NK-92 (cell line): ENCODE measurements around the gene KIN.
A peak's percentile ranks its signal among the peaks of the same experiment; 100 is the strongest.
"Not testable (repeated sequence)": the region's sequence is repeated elsewhere in the genome, so short reads cannot be mapped to it uniquely, and the experiment has no call there.

ENCODE experiments used
- DNase-seq: peaks from one replicate; lab custom pipeline; 2025; ENCODE audit not compliant: unreplicated experiment; lab: John Stamatoyannopoulos, UW

The KIN gene, protein sequence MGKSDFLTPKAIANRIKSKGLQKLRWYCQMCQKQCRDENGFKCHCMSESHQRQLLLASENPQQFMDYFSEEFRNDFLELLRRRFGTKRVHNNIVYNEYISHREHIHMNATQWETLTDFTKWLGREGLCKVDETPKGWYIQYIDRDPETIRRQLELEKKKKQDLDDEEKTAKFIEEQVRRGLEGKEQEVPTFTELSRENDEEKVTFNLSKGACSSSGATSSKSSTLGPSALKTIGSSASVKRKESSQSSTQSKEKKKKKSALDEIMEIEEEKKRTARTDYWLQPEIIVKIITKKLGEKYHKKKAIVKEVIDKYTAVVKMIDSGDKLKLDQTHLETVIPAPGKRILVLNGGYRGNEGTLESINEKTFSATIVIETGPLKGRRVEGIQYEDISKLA

DNA sequence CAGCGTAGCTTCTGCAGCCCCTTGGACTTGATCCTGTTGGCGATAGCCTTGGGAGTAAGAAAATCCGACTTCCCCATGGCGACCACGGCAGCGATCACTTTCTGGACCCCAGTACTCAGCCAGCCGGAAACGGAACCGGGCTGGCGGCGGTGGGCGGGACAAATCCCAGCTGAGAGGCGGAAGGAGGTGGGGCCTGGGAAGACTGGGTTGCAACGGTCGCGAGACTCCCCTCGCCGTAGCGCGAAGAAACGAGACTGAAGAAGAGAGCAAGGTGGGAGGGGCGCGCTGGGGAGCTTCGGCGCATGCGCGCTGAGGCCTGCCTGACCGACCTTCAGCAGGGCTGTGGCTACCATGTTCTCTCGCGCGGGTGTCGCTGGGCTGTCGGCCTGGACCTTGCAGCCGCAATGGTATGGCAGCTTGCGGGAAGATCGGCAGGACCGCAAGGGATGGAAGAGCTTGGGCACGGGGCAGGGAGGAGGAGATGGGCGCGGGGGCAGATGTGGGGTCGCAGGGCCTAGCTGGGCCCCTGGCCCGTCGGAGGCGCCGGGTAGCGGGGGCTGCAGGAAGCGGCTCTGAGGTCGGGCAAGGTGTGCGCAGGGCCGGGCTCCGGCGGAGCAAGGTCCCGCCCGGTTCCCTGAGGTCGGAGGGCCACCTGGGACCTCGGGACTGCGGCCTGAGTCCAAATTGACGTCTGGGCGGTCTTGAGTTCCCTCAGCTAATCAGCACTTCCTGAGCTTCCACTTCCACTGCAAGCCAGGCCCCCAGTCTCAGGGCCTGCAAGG lies at the start of gene KIN, which contains the start of gene ATP5F1C:
TSS of gene KIN (minus strand) at position 137 of the 782 bp plus-strand sequence. CDS start at position 77, 60 bp downstream.
TSS of gene ATP5F1C (plus strand) at position 321 of the 782 bp plus-strand sequence. CDS start at position 352, 31 bp downstream.
- peak; percentile 91 for DNase-seq

DNA sequence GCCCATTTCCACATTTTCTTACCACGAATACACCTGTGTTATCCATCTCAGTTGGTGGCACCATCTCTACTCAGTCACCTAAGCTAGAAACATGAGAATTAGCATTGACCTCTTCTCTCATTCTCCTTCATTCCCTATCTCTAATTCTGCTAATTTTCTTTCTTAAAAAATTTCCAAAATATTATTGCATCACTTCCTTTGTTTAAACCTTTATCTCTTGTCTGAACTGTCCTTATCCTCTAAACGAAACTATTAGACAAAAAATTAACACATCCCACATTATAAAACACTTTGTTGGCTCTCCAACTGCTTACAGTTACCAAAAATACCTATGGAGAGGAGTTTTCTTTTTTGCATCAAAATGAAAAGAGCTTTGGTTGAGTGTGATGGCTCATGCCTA lies 48.8 kb upstream of the KIN start:
- DNase-seq, result no peak

DNA sequence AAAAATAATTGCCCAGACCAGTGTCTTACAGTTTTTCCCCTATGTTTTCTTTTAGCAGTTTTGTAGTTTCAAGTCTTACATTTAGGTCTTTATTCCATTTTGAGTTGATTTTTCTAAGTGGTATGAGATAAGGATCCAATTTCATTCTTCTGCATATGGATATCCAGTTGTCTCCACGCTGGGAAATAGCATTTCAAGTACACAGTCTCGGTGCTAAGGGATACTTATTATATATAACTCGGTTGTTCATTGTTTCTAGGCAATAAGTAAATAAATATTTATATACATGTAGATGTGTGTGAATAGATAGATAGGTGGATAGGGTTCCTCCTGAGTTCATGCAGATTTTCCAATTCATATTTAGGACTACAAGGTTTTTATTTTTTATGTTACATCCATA lies 46.5 kb upstream of the KIN start:
- DNase-seq, result no peak

DNA sequence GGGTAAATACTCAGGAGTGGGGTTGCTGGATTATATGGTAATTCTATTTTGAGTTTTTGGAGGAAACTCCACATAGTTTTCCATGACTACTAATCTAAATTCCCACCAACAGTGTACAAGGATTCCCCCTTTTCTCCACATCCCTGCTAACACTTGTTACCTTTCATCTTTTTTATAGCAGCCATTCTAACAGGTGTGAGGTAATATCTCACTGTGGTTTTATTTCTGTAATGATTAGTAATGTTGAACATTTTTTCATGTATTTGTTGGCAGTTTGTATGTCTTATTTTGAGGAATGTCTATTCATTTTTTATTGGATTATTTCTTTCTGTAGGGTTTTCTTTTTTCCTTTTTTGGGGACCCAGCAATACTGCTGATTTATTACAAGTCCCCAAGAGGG lies 45.4 kb upstream of the KIN start:
- no peak for DNase-seq

DNA sequence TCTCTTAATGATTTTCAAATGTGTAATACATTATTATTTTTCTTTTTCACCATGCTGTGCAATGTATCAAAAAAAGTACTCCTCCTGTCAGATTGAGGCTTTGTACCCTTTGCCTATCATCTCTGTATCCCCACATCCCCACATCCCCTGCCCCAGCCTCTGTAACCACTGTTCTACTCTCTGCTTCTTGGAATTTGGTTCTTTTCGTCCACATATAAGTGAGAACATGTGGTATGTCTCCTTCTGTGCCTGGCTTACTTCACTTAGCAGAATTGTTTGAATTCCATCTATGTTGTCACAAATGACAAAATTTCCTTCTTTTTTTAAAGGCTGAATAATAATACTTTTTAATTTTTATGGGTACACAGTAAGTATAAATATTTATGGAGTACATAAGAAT lies 44.3 kb upstream of the KIN start:
- no peak for DNase-seq

DNA sequence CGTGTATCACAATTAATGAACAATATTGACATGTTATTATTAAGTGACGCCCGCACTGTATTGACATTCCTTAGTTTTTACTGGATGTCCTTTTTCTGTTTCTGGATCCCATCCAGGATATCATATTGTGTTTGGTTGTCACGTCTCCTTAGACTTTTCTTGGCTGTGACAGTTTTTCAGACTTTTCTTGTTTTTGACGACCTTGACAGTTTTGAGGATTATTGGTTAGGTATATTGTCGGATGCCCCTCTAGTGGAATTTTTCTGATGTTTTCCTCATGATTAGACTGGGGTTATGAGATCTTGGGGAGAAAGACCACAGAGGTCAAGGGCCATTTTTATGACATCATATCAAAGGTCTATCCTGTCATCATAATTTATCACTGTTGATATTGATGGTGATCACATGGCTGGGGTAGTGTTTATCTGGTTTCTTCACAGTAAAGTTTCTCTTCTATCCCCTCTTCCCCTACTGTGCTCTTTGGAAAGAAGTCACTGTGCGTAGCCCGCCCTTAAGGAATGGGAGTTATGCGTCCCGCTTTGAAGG lies 41.6 kb upstream of the KIN start:
- no peak for DNase-seq

DNA sequence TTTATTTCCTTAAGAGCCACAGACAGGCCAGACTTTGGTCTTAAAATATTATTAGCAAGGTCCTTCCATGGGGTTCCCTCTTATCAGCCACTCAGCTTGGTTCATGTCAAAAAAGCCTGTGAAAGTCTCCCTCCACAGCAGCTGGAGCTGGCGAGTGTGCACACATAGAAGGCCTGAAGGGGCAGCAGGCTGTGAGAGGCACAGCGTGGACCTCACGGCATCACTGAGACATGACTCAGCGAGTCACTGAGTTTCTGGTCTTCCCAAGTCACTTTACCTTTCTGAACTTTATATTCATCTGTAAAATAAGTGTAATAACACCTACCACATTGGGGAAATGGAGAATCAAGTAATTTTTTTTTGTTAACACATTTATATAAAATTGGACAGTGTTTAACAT lies 39.2 kb upstream of the KIN start:
- DNase-seq, result no peak

DNA sequence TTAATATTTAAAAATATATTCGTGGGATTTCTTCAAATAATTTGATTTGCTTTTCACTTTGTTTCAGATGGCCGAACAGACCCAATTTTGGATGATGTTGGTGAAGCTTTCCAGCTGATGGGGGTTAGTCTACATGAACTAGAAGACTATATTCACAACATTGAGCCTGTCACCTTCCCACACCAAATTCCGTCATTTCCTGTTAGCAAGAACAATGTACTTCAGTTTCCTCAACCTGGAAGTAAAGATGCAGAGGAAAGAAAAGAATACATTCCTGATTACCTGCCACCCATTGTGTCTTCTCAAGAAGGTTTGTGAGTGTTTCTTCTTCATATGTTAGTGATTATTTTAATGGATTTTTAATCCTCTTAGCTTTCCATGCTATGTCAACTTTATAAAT lies 36.5 kb upstream of the KIN start:
- no peak for DNase-seq

DNA sequence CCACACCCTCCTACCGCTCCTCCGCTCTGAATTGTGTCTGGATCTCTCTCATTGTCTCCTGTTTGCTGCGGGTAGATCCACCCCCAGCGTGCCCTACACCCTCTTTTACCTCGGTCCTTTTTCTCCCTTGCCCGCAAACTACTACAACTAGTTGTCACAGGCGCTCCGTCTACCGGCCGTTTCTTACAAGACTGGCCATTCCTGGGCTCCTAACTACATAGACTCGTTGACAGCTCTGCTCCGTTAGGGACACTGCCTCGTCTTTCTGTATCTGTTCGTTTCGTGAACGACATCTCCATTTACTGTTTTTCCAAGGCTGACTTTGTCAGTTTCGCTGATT lies 31.3 kb upstream of the KIN start:
- no peak for DNase-seq

DNA sequence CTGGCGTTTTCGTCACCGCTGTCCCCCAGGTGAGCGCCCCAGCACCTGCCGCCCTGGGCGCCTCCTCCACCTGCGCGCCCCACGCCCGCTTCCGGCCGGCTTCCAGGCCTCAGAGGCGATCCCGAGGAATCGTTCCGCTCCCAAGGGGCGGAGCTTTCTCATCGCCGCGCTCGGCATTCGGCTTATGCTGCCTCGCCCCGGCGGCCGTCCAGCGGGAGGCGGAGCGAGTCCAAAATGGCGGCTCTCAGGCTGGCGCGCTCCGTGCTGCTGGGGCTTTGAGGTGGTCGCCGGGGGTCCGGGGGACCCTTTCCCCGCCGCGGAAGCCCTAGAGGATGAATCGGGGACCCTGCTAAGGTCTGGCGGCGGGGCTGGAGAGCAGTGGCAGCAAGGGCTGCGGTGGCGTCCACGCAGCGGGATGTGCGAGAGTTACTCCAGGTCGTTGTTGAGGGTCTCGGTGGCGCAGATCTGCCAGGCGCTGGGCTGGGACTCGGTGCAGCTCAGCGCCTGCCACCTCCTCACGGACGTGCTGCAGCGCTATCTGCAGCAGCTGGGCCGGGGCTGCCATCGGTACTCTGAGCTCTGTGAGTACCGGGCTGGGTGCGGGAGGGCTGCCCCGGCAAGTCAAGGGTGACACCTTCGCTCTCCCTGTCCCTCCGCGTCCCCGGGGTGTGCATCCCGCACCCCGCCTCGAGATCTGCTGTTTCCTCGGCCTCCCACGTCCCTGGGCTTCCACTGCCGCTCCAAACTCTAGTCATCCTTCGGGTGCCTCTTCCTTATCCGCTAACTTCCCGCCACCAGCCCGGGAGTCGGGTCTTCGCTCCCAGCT lies 30.7 kb upstream of the KIN start, which contains the start of gene TAF3:
TSS of gene TAF3 (plus strand) at position 211 of the 826 bp plus-strand sequence. CDS start at position 416, 205 bp downstream.
- DNase-seq, result peak; percentile 14

DNA sequence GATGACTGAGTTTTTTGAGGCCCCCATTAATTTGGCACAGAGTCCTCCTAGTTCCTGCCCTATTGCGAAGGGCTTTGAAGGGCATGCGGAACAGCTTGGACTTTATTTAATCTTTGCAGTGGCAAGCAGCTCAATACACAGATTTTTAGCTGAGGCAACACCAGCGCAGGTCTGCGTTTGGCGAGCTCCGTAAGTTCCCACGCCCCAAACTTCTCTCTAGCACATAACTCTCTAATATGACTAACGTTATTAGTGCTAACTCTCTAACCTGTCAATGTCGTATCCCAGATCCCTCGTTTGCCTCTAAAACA lies 30.1 kb upstream of the KIN start:
- DNase-seq, result no peak

DNA sequence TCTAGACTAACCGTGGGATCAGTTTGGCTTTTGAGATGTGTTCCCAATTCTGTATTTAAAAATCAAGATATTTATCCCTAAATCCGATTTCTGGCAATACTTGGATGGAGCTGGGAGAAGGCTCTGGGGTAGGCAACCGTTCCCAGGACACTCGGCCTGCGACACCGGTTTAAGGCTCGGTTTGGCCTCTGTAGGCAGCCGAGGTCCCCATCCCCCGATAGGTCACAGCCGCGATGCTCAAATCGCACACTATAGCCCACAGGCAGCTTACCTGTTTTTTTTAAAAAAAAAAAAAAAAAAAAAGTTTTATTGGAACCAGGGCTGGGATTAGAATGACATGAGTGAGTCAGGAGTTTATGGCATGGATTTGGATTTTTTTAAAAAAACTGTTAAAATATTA lies 29.8 kb upstream of the KIN start:
- DNase-seq, result no peak

DNA sequence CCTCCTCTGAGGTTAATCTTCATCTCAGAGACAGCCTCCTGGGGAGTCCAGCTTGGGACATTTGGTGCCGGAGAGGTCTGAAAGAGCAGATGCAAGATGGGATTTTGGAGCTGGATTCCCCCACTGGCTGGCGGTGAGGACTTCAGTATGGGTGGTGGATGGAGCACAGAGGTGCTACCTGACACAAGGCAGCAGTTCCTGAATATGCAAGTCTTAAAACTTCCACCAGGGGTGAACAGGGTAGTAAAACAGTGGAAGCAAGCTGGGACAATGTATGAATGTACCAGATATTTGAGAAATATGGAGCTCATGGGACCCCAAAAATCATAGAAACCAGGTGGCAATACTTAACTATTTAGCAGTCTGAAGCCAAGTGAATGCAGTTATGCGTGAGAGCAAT lies 25.7 kb upstream of the KIN start:
- DNase-seq, result no peak

DNA sequence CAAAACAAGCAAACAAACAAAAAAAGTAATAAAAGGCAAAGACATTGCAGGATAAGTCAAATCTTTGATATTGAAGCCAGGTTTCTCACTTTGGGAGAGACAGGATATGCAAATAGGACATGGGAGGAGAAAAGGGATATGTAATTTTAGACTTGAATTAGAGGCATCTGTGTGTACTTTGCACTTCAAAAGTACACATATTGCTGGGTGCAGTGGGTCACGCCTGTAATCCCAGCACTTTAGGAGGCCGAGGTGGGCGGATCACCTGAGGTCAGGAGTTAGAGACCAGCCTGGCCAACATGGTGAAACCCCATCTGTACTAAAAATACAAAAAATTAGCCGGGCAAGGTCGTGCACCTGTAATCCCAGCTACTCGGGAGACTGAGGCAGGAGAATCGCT lies 23.9 kb upstream of the KIN start:
- not testable (repeated sequence) for DNase-seq

DNA sequence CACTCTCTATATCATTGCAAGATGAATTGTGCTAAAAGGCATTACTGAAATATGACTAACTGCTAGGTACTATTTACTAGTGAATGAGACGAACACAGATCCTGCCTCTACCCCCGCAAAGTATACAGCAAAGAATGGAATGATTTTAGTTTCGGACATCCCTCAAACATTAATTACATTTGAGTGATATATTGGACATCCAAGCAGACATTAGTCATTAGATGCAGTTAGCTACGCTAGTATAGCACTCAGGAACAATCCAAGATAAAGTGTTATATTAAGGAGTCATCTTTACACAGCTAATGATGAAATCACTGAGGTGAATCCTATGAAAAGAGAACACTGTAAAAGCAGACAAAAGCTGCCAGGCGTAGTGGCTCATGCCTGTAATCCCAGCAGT lies 23.2 kb upstream of the KIN start:
- no peak for DNase-seq

DNA sequence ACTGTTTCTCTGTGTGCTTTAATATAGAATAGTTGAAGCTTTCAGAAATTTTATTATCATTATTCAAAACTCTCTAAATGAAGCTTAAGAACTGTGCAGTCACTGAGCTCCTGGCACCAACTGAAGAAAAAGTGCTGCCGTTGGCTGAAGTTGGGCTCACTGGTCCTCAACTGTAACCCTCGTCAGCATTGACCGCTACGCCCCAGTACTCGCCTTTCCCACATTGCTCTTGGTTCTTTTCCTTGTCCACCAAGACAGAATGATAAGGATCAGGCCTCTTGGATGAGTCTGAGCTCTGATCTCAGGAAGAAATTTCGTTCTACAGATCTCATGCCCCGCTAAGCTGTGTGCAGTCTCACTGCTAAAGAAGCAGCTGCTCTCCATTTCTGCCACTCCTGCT lies 22.6 kb upstream of the KIN start:
- DNase-seq, result no peak

DNA sequence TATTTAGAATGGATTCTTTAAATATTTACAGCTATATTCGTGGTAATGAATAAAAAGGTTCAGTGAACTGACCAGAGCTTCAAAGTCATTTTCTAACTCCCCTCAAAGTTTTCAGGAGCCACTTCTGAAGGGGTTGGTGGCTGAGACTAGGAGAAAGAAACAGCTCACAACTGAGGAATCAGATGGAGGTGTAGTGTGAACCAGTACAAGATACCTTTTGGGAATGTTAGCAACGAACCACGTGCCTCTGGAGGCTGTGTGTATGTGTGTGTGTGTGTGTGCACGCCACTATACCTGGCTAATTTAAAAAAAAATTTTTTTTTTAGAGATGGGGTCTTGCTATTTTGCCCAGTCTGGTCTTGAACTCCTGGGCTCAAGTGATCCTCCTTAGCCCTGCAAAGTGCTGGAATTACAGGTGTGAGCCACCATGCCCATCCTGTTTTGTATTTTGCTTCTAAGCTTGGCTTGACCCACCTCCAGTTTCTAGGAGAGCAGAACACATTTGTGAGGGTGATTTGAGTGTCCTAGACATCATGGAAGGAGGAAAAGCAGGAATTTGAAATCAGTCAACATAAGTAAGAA lies 21.0 kb upstream of the KIN start:
- no peak for DNase-seq

DNA sequence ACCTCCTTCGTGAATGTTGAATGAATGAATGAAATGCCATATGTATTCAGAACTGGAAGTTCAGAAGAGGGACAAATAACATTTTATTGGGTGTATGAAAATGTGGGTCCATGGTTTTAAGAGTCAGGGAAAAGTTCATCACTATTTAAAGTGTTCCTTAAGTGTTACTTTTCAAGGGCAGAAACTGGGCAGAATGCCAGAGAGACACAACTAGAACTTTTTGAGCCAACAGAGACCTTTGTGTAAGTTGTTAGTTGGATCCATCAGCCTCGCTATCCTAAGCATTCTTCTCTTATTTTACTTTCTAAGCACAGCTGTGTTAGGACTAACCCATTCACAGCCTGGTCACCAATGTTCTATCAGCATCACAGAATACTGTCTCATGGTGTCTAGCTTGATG lies 16.9 kb upstream of the KIN start:
- DNase-seq, result no peak

DNA sequence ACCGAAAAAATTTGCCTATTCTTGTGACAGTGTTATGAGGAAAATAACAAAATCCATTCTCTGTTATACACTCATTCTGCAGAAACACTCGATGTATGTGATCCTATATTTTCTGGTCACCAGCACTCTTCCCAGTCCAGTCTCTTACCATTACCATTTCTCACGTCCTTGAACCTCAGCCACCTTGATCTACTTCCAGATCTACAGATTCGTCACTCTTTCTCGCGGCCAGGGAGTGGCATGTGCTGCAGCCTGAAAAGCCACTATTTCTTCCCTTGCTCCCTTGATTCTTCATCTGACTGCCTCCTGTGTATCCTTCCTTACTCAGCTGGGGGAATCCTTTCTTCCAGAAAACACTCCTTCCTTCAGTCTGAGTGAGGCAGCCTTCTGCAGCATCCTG lies 16.4 kb upstream of the KIN start:
- no peak for DNase-seq

DNA sequence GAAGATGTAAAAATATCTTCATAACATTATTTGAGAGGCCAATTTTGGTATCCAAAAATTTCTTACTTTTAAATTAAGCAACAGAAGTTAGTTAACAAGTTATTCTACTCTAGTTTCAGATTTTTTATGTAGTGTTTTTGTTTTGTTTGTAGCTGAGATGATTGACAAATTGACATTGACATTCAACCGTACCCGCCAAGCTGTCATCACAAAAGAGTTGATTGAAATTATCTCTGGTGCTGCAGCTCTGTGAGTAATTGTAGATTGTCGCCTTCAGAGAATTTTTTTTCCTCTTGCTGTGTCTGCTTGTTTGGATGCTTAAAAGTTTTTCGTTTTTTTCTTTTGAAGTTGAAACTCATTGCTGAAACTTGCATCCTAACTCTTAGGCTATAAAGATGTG lies 14.8 kb upstream of the KIN start:
- DNase-seq, result no peak

DNA sequence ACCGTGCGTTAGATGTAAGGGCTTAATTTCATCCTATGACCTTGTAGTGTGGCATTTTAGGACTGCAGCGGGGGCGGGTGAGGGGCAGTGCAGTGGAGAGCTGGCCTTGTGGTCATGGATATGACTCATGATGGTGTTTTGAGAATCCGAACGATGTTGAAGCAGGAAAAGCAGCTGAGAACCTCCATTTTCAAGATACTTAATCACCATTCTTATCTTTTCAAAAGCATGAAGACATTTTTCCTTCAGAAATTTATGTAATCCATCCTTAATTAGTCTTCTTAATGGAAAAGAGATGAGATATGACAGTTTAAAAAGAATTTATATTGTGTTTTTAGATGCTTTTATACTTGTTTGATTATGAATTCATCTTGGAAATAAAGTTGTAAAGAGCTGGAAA lies 9.8 kb upstream of the KIN start:
- no peak for DNase-seq
